SU-DHL-6 (cell line): ENCODE data around the gene SCYGR8.

Source experiments
- EZH2phosphoT487 ChIP-seq: fragments of 200-600 bp; sonication (generic), shearing (Covaris generic); conservative IDR thresholded peaks from 2 replicates; pipeline ENCODE4 v1.6.1; 2018; ENCODE audit warnings: mild to moderate bottlenecking, antibody characterized with exemption, low read length, moderate library complexity, mixed read lengths
- TF ChIP-seq, protein P1 (sequence below): fragments of 200-600 bp; sonication (generic); IDR thresholded peaks from one replicate; pipeline ENCODE4 v1.5.1; 2017; ENCODE audit warnings: antibody characterized with exemption, mild to moderate bottlenecking, low read length, moderate library complexity; ENCODE audit not compliant: insufficient read depth, poor library complexity, severe bottlenecking

DNA sequence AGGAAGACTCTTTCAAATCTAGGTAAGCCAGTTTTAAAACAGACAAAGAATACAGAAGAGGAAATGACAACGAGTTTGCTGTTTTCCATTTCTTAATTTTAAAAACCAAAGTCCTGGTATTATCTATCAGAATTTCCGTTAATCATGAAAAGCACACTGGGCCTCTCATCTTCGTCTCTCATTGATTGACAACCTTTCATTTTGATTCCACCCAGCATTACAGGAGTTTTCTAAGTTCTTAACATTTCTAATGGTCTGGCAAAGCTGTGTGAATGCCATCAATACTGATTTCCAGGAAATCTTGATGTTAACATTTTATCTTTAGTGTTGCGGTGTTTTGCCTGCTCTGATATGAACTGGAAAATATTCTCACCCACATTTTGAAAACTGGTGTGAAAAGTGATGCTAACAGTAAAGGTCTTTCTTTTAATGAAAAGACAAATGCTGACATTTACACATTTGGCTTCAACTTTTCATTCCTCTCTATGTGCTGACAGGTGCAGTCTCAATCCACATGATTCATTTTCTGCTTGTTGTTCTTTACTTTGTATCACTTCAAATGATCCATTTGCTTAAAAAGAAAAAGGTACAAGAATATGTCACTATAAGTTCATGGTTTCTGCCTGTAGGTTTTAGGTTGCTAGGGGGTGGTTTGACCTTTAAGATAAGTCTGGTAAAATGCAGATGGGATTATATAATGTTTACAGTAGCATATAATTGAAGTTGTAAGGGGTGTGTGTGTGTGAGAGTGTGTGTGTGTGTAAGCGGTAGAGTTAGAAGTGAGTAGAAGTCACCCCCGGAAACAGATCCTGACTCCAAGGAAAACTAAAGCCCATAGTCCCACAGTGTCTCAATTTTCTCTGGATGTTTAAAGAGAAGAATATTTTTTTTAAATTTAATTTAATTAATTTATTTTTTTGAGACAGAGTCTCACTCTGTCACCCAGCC, 29.5 kb downstream of the SCYGR8 start:
- TF ChIP-seq, protein P1, sequence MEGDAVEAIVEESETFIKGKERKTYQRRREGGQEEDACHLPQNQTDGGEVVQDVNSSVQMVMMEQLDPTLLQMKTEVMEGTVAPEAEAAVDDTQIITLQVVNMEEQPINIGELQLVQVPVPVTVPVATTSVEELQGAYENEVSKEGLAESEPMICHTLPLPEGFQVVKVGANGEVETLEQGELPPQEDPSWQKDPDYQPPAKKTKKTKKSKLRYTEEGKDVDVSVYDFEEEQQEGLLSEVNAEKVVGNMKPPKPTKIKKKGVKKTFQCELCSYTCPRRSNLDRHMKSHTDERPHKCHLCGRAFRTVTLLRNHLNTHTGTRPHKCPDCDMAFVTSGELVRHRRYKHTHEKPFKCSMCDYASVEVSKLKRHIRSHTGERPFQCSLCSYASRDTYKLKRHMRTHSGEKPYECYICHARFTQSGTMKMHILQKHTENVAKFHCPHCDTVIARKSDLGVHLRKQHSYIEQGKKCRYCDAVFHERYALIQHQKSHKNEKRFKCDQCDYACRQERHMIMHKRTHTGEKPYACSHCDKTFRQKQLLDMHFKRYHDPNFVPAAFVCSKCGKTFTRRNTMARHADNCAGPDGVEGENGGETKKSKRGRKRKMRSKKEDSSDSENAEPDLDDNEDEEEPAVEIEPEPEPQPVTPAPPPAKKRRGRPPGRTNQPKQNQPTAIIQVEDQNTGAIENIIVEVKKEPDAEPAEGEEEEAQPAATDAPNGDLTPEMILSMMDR = no peak
- TF ChIP-seq EZH2phosphoT487 = no peak
